GM23338 (cell line): ENCODE data around the gene PRRC2A. TPM values are rescaled to one million over a fixed set of nuclear protein-coding genes. Genes with fewer than 3 reads are reported as not detected.

Source experiments
- ATAC-seq: fragments of 200-7000 bp; cut with Tn5 transposase; 3 replicates; pipeline ENCODE4 v1.9.1; 2020
- DNase-seq: peaks from one replicate; pipeline ENCODE4 v3.0.0-alpha.2; 2015; ENCODE audit warnings: low spot score
- H2AFZ ChIP-seq: fragments of 200-600 bp; sonication (generic); 2 replicates; pipeline ENCODE4 v1.8.0; 2016; ENCODE audit warnings: antibody characterized with exemption, mild to moderate bottlenecking, moderate library complexity
- H3F3A ChIP-seq: fragments of 200-600 bp; sonication (generic); replicated peaks from 2 replicates; pipeline ENCODE4 v1.8.0; 2017; ENCODE audit warnings: antibody characterized with exemption, mixed run types, low read depth
- H3K27ac ChIP-seq: fragments of 200-600 bp; sonication (generic); 2 replicates; pipeline ENCODE4 v1.6.1; 2016; ENCODE audit warnings: low read depth
- H3K27me3 ChIP-seq: fragments of 200-600 bp; sonication (generic); 2 replicates; pipeline ENCODE4 v1.8.0; 2016; ENCODE audit warnings: mild to moderate bottlenecking, mixed run types, moderate library complexity; ENCODE audit not compliant: insufficient read depth
- H3K36me3 ChIP-seq: fragments of 200-600 bp; sonication (generic); 2 replicates; pipeline ENCODE4 v1.8.0; 2016; ENCODE audit warnings: mild to moderate bottlenecking; ENCODE audit not compliant: insufficient read depth
- H3K4me1 ChIP-seq: fragments of 200-600 bp; sonication (generic); 2 replicates; pipeline ENCODE4 v1.8.0; 2016; ENCODE audit warnings: mild to moderate bottlenecking, moderate library complexity; ENCODE audit not compliant: insufficient read depth
- H3K4me2 ChIP-seq: fragments of 200-600 bp; sonication (generic); 2 replicates; pipeline ENCODE4 v1.7.1; 2017; ENCODE audit warnings: mixed run types
- H3K4me3 ChIP-seq: fragments of 200-600 bp; sonication (generic); 2 replicates; pipeline ENCODE4 v1.6.1; 2016; ENCODE audit warnings: mixed run types
- H3K79me2 ChIP-seq: fragments of 200-600 bp; sonication (generic); replicated peaks from 2 replicates; pipeline ENCODE4 v1.8.0; 2017; ENCODE audit warnings: mild to moderate bottlenecking; ENCODE audit not compliant: insufficient read depth
- H3K9me2 ChIP-seq: fragments of 200-600 bp; sonication (generic); 2 replicates; pipeline ENCODE4 v1.8.0; 2017; ENCODE audit not compliant: insufficient read depth
- H4K20me1 ChIP-seq: fragments of 200-600 bp; sonication (generic); replicated peaks from 2 replicates; pipeline ENCODE4 v1.8.0; 2017; ENCODE audit warnings: mild to moderate bottlenecking; ENCODE audit not compliant: insufficient read depth
- H3K27ac Mint-ChIP-seq: 2 replicates; pipeline ENCODE4 v1.8.0; 2020; ENCODE audit warnings: inconsistent platforms, mild to moderate bottlenecking, moderate library complexity, mixed read lengths
- H3K27me3 Mint-ChIP-seq: 3 replicates; pipeline ENCODE4 v1.8.0; 2022; ENCODE audit warnings: low read depth, mild to moderate bottlenecking, moderate library complexity, mixed read lengths, inconsistent platforms; ENCODE audit not compliant: insufficient read depth, poor library complexity
- H3K36me3 Mint-ChIP-seq: 3 replicates; pipeline ENCODE4 v1.8.0; 2021; ENCODE audit warnings: low read depth, mild to moderate bottlenecking, inconsistent platforms, moderate library complexity, mixed read lengths
- H3K4me1 Mint-ChIP-seq: 3 replicates; pipeline ENCODE4 v1.8.0; 2020; ENCODE audit warnings: mild to moderate bottlenecking, inconsistent platforms, mixed read lengths
- H3K4me3 Mint-ChIP-seq: 3 replicates; pipeline ENCODE4 v1.8.0; 2021; ENCODE audit warnings: moderate library complexity, mild to moderate bottlenecking, inconsistent platforms, mixed read lengths
- H3K9me3 Mint-ChIP-seq: 3 replicates; pipeline ENCODE4 v1.8.0; 2020; ENCODE audit warnings: moderate library complexity, mild to moderate bottlenecking, inconsistent platforms, mixed read lengths
- EZH2 ChIP-seq: fragments of 200-600 bp; sonication (generic); IDR thresholded peaks from one replicate; pipeline ENCODE4 v1.8.0; 2017; ENCODE audit warnings: antibody characterized with exemption, mild to moderate bottlenecking, low read depth; ENCODE audit not compliant: unreplicated experiment
- EZH2phosphoT487 ChIP-seq: fragments of 200-600 bp; sonication (generic); IDR thresholded peaks from one replicate; pipeline ENCODE4 v1.8.1; 2018; ENCODE audit warnings: antibody characterized with exemption; ENCODE audit not compliant: unreplicated experiment
- NANOG ChIP-seq: IDR thresholded peaks from 2 replicates; pipeline ENCODE4 v1.6.1; 2016; ENCODE audit warnings: antibody characterized with exemption, borderline replicate concordance
- STAT1 ChIP-seq: IDR thresholded peaks from one replicate; pipeline ENCODE4 v1.6.1; 2016; ENCODE audit warnings: antibody characterized with exemption; ENCODE audit not compliant: unreplicated experiment
- ZNF114 ChIP-seq: fragments of 250-450 bp; sonication (Bioruptor Pico); IDR thresholded peaks from 2 replicates; pipeline ENCODE4 v1.5.0; 2020; ENCODE audit warnings: mild to moderate bottlenecking, moderate library complexity
- polyA plus RNA-seq: library from polyadenylated mRNA; unstranded; fragments of >200 nt; fragmentation: Nextera tagmentation; extraction: Ambion mirVana; gene quantifications from 2 replicates; pipeline ENCODE4 v1.2.1, GENCODE V29; 2016
- total RNA-seq: library from RNA; depleted of rRNA; stranded (reverse); fragments of >200 nt; shearing (Covaris generic); gene quantifications from 2 replicates; pipeline ENCODE4 v1.2.3, GENCODE V29; 2014
- TF ChIP-seq, protein P1 (sequence below): fragments of 250-450 bp; sonication (Bioruptor Pico); IDR thresholded peaks from 2 replicates; pipeline ENCODE4 v1.5.0; 2020; ENCODE audit warnings: mild to moderate bottlenecking, moderate library complexity

PRRC2A gene
- total and polyA plus RNA-seq, 2 experiments from 2014 or later: 213 to 273 TPM

DNA sequence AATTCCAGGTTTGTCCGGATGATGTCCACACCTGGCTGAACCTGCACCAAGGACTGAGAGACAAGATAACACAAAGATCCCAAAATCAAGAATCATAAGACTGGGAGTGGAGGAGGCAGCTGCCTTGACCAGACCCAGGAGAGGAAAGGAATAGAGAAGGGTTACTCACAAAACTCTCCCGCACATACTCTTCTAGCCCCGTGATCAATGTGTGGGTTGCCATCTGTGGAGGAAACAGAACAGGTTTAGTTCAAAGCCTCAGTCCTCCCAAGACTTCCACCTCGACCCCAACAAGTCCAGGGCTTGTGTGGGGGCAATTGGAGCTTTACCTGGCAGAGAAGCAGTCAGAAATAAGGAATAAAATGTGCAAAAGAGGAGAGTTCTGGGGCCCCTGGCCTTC lies 20.9 kb downstream of the PRRC2A start (continued):
- TF ChIP-seq, protein P1, sequence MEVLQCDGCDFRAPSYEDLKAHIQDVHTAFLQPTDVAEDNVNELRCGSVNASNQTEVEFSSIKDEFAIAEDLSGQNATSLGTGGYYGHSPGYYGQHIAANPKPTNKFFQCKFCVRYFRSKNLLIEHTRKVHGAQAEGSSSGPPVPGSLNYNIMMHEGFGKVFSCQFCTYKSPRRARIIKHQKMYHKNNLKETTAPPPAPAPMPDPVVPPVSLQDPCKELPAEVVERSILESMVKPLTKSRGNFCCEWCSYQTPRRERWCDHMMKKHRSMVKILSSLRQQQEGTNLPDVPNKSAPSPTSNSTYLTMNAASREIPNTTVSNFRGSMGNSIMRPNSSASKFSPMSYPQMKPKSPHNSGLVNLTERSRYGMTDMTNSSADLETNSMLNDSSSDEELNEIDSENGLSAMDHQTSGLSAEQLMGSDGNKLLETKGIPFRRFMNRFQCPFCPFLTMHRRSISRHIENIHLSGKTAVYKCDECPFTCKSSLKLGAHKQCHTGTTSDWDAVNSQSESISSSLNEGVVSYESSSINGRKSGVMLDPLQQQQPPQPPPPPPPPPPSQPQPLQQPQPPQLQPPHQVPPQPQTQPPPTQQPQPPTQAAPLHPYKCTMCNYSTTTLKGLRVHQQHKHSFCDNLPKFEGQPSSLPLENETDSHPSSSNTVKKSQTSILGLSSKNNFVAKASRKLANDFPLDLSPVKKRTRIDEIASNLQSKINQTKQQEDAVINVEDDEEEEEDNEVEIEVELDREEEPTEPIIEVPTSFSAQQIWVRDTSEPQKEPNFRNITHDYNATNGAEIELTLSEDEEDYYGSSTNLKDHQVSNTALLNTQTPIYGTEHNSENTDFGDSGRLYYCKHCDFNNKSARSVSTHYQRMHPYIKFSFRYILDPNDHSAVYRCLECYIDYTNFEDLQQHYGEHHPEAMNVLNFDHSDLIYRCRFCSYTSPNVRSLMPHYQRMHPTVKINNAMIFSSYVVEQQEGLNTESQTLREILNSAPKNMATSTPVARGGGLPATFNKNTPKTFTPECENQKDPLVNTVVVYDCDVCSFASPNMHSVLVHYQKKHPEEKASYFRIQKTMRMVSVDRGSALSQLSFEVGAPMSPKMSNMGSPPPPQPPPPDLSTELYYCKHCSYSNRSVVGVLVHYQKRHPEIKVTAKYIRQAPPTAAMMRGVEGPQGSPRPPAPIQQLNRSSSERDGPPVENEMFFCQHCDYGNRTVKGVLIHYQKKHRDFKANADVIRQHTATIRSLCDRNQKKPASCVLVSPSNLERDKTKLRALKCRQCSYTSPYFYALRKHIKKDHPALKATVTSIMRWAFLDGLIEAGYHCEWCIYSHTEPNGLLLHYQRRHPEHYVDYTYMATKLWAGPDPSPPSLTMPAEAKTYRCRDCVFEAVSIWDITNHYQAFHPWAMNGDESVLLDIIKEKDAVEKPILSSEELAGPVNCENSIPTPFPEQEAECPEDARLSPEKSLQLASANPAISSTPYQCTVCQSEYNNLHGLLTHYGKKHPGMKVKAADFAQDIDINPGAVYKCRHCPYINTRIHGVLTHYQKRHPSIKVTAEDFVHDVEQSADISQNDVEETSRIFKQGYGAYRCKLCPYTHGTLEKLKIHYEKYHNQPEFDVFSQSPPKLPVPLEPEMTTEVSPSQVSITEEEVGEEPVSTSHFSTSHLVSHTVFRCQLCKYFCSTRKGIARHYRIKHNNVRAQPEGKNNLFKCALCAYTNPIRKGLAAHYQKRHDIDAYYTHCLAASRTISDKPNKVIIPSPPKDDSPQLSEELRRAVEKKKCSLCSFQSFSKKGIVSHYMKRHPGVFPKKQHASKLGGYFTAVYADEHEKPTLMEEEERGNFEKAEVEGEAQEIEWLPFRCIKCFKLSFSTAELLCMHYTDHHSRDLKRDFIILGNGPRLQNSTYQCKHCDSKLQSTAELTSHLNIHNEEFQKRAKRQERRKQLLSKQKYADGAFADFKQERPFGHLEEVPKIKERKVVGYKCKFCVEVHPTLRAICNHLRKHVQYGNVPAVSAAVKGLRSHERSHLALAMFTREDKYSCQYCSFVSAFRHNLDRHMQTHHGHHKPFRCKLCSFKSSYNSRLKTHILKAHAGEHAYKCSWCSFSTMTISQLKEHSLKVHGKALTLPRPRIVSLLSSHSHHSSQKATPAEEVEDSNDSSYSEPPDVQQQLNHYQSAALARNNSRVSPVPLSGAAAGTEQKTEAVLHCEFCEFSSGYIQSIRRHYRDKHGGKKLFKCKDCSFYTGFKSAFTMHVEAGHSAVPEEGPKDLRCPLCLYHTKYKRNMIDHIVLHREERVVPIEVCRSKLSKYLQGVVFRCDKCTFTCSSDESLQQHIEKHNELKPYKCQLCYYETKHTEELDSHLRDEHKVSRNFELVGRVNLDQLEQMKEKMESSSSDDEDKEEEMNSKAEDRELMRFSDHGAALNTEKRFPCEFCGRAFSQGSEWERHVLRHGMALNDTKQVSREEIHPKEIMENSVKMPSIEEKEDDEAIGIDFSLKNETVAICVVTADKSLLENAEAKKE (CRISPR knock-in tag): no peak
- no peak for TF ChIP-seq STAT1
- no peak for TF ChIP-seq ZNF114 (CRISPR knock-in tag)
- TF ChIP-seq EZH2: no peak
- no peak for TF ChIP-seq NANOG

DNA sequence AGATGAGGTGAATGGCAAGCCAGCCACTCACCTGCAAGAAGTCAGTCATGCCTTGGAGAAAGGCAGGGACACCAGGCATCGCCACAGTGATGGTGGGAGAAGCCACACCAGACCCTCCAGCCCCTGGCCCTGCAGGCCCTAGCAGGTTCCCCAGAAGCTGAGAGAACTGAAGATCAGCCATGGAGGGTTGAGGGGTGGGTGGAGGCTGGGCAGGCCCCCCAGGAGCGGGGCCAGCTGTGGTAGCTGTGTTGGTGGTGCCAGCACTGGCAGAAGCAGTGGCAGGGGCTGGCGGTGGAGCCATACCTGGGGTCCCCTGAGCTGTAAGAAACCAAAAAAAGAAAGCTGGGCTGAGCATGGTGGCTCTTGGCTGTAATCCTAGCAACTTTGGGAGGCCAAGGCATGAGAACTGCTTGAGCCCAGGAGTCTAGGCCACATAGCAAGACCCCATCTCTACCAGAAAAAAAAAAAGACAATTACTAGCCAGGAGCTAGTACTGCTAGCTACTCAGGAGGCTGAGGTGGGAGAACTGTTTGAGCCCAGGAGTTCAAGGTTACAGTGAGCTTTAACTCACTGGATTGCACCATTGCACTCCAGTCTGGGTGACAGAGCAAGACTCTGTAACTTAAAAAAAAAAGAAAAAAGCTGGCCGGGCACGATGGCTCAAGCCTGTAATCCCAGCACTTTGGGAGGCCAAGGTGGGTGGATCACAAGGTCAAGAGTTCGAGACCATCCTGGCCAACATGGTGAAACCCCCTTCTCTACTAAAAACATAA lies 22.5 kb downstream of the PRRC2A start:
- Histone ChIP-seq H3K27me3 (no peaks in the 10 kb centered on the region), H3K4me3 (no peak overlapping the region), H4K20me1 (peaks cover 9% of the 10 kb centered on the region; the same call in 1 of the 2 replicates), H3K79me2 (no peaks in the 10 kb centered on the region), H3K4me1 (no peaks in the 10 kb centered on the region), H3K27ac (no peak overlapping the region), H3K9me2 (no peaks in the 10 kb centered on the region), H3F3A (peaks cover 22% of the 10 kb centered on the region), H2AFZ (no peak overlapping the region), H3K4me2 (no peak overlapping the region), H3K36me3 (peaks cover 32% of the 10 kb centered on the region)
- Mint-ChIP-seq H3K4me3 (no peak overlapping the region), H3K4me1 (no peaks in the 10 kb centered on the region), H3K9me3 (no peaks in the 10 kb centered on the region), H3K36me3 (peaks cover 82% of the 10 kb centered on the region), H3K27ac (no peak overlapping the region), H3K27me3 (peaks cover 4% of the 10 kb centered on the region)
- DNase-seq (no peak), ATAC-seq (no peak)
- no peak for TF ChIP-seq EZH2phosphoT487
